ENCODE results near the gene LCE7A.

LCE7A gene

DNA sequence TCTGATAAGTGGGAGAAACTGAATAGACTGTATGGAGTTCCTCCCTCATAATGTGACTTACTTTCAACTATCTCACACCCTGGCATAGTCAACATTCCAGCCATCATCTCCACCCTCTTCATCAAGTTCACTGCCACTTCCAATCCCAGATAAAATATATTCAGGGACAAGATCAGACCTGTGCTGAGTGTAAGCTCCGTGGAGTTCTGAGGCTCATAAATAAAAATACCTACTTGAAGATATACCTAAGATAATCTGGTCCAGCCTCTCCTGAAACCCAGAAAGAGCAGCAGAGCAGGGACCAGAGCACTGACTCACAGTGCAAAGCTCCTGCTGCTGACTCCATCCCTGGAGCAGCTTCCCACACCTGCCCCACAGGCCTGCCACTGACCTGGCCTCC, 1.7 kb upstream of the LCE7A start:
- Histone ChIP-seq H3K27me3 (ENCODE audit: control insufficient read depth in 1 of 2, insufficient read depth in 2 of 2, low read length in 2 of 2) (no peaks in the 10 kb centered on the region), H3K27ac (ENCODE audit: low read depth, low read length) (no peak overlapping the region), H3K9ac (ENCODE audit: low read depth in 1 of 2, low read length in 2 of 2) (no peak overlapping the region), H3K4me1 (ENCODE audit: control insufficient read depth in 1 of 2, insufficient read depth in 2 of 2, low read length in 2 of 2) (no peaks in the 10 kb centered on the region), H3K4me3 (ENCODE audit: low read depth in 1 of 2, low read length in 2 of 2) (no peak overlapping the region), H3K36me3 (ENCODE audit: control insufficient read depth in 1 of 2, insufficient read depth in 2 of 2, low read length in 2 of 2) (no peaks in the 10 kb centered on the region), H3K9me3 (ENCODE audit: control insufficient read depth in 1 of 2, low read length in 2 of 2) (no peaks in the 10 kb centered on the region)

DNA sequence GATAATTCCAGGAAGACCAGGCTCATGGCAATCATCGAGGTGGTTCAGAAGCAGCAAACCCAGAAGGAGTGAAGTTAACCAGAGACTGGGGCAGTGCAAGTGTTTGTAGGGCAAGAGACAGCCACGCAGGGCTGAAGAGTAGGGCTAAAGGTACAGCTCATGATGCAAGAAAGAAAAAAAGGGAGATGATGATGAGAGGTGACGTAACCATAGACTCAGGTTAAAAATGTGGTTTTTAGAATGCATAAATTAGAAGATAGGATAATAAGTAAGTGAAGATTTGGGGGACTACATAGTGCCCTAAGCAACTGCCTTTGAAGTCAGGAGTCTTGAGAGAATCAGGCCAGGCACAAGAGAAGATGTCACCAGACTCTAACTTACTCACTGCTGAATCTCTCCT, 333 bp downstream of the LCE7A start:
- Histone ChIP-seq H3K9me3 (ENCODE audit: control insufficient read depth in 1 of 2, low read length in 2 of 2) (no peaks in the 10 kb centered on the region), H3K9ac (ENCODE audit: low read depth in 1 of 2, low read length in 2 of 2) (no peak overlapping the region), H3K27ac (ENCODE audit: low read depth, low read length) (no peak overlapping the region), H3K36me3 (ENCODE audit: control insufficient read depth in 1 of 2, insufficient read depth in 2 of 2, low read length in 2 of 2) (no peaks in the 10 kb centered on the region), H3K4me1 (ENCODE audit: control insufficient read depth in 1 of 2, insufficient read depth in 2 of 2, low read length in 2 of 2) (no peaks in the 10 kb centered on the region), H3K4me3 (ENCODE audit: low read depth in 1 of 2, low read length in 2 of 2) (no peak overlapping the region), H3K27me3 (ENCODE audit: control insufficient read depth in 1 of 2, insufficient read depth in 2 of 2, low read length in 2 of 2) (no peaks in the 10 kb centered on the region)

DNA sequence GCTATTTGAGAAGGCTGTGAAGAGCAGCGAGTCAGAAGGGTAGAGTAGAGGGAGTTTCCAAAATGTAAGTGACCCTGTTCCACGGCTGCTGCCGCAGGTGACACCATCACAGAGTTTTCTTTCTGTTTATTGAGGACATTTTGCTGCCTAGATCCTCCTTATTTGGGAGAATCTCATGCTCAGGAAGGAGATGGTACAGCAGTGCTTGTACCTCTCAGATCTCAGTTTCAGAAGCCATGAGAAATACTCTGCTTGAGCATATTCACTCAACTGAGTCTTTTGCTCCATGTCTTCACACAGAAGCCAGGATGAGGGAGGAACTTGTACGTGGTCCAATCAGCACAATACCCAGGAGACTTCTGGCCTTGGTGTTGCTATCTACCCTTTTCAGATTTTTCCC, 1.6 kb downstream of the LCE7A start:
- H3K4me3 ChIP-seq (ENCODE audit: low read depth in 1 of 2, low read length in 2 of 2) = no peak overlapping the region
- H3K9me3 ChIP-seq (ENCODE audit: control insufficient read depth in 1 of 2, low read length in 2 of 2) = no peaks in the 10 kb centered on the region
- H3K4me1 ChIP-seq (ENCODE audit: control insufficient read depth in 1 of 2, insufficient read depth in 2 of 2, low read length in 2 of 2) = no peaks in the 10 kb centered on the region
- no peaks in the 10 kb centered on the region for H3K36me3 ChIP-seq (ENCODE audit: control insufficient read depth in 1 of 2, insufficient read depth in 2 of 2, low read length in 2 of 2)
- H3K27ac ChIP-seq (ENCODE audit: low read depth, low read length) = no peak overlapping the region
- H3K27me3 ChIP-seq (ENCODE audit: control insufficient read depth in 1 of 2, insufficient read depth in 2 of 2, low read length in 2 of 2) = no peaks in the 10 kb centered on the region
- H3K9ac ChIP-seq (ENCODE audit: low read depth in 1 of 2, low read length in 2 of 2) = no peak overlapping the region

DNA sequence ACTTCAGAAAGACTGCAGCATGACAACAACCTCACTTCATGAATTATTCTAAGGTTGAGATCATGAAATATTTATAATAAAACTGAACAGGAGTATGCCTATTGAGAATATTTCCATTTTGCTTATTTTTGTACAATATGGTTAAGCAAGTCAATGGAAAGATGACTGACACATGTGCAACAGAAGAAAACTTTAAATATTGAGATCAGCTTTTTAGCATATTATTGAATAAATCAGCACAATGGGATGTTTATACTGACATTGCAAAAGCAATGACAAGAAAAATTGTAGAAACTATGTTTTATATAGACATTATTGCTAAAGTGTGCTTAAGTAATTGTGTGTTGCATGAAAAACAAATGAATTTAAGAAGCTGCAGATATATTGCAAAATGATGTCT, 4.6 kb downstream of the LCE7A start:
- H3K27me3 ChIP-seq (ENCODE audit: control insufficient read depth in 1 of 2, insufficient read depth in 2 of 2, low read length in 2 of 2) = no peaks in the 10 kb centered on the region

DNA sequence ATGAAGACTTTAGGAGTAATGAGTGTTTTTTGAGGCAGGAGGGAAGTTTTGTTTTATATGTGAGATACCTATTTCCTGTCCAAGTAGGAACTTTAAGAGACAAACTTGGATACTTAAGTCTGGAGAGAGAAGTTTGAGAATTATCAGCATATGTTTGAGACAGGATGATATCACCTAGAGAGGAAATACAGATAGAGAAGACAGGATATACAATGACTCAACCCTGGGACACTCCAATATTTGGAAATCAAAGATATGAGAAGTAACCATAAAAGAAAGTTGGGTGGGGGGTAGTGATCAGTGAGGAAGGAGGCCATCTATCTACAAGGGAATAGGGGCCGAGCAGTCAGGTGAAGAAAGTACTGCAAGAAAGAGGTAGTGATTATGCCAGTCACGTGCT, 6.5 kb downstream of the LCE7A start:
- Histone ChIP-seq H3K9me3 (ENCODE audit: control insufficient read depth in 1 of 2, low read length in 2 of 2) (no peaks in the 10 kb centered on the region), H3K36me3 (ENCODE audit: control insufficient read depth in 1 of 2, insufficient read depth in 2 of 2, low read length in 2 of 2) (no peaks in the 10 kb centered on the region), H3K9ac (ENCODE audit: low read depth in 1 of 2, low read length in 2 of 2) (no peak overlapping the region), H3K4me3 (ENCODE audit: low read depth in 1 of 2, low read length in 2 of 2) (no peak overlapping the region), H3K27ac (ENCODE audit: low read depth, low read length) (no peak overlapping the region), H3K27me3 (ENCODE audit: control insufficient read depth in 1 of 2, insufficient read depth in 2 of 2, low read length in 2 of 2) (no peaks in the 10 kb centered on the region), H3K4me1 (ENCODE audit: control insufficient read depth in 1 of 2, insufficient read depth in 2 of 2, low read length in 2 of 2) (no peaks in the 10 kb centered on the region)

More for the DNA sequence above, 4.6 kb downstream of the LCE7A start:
- Histone ChIP-seq H3K4me1 (ENCODE audit: control insufficient read depth in 1 of 2, insufficient read depth in 2 of 2, low read length in 2 of 2) (no peaks in the 10 kb centered on the region), H3K9ac (ENCODE audit: low read depth in 1 of 2, low read length in 2 of 2) (no peak overlapping the region), H3K27ac (ENCODE audit: low read depth, low read length) (no peak overlapping the region), H3K36me3 (ENCODE audit: control insufficient read depth in 1 of 2, insufficient read depth in 2 of 2, low read length in 2 of 2) (no peaks in the 10 kb centered on the region), H3K9me3 (ENCODE audit: control insufficient read depth in 1 of 2, low read length in 2 of 2) (no peaks in the 10 kb centered on the region), H3K4me3 (ENCODE audit: low read depth in 1 of 2, low read length in 2 of 2) (no peak overlapping the region)

GRCh38 chr1:152869808-152870419, 10.1 kb downstream of the LCE7A start:
- Histone ChIP-seq H3K36me3 (ENCODE audit: control insufficient read depth in 1 of 2, insufficient read depth in 2 of 2, low read length in 2 of 2) (no peaks in the 10 kb centered on the region), H3K9ac (ENCODE audit: low read depth in 1 of 2, low read length in 2 of 2) (no peak overlapping the region), H3K27ac (ENCODE audit: low read depth, low read length) (no peak overlapping the region), H3K27me3 (ENCODE audit: control insufficient read depth in 1 of 2, insufficient read depth in 2 of 2, low read length in 2 of 2) (no peaks in the 10 kb centered on the region), H3K4me3 (ENCODE audit: low read depth in 1 of 2, low read length in 2 of 2) (no peak overlapping the region), H3K9me3 (ENCODE audit: control insufficient read depth in 1 of 2, low read length in 2 of 2) (no peaks in the 10 kb centered on the region), H3K4me1 (ENCODE audit: control insufficient read depth in 1 of 2, insufficient read depth in 2 of 2, low read length in 2 of 2) (no peaks in the 10 kb centered on the region)

DNA sequence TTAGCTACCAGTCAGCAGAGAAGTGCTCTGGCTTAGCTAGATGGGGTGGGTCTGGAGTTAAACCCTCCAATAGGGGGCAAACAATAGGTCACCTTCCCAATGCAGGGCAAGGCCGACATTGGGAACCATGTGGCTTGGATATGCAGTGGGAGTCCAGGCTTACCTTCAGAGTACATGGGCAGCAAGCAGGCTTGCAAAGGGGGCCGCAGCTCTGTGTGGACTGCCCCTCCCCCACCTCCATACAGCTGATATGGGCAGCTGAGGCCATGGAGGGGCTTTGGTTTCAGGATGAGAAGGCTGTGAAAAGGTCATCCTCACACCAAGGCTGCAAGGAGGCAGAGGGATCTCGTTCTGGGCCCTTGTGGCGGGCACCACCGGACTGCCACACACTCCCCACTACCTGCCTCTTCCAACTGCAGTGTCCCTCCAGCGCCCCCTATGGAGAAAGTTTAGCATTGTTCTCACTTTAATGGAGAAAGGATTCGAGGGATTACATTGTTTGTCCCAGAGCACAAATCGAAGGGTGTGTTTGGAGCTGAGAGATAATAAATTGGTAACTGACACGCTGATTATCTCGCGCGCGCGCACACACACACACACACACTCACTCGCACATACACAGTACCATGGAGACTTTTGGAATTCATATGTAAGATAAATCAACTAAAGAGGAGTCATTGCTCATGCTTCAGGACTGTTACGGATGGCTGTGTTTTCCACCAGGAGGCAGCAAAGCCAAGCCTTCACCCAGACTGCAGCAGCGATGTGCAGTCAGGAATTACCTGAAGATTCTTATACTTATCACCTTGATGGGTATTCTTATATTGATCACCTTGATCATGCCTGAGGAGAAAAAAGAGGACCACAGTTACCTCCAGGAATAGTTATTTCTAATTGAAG, 11.3 kb downstream of the LCE7A start:
- no peaks in the 10 kb centered on the region for H3K36me3 ChIP-seq (ENCODE audit: control insufficient read depth in 1 of 2, insufficient read depth in 2 of 2, low read length in 2 of 2)
- H3K9ac ChIP-seq (ENCODE audit: low read depth in 1 of 2, low read length in 2 of 2) = no peak overlapping the region
- H3K9me3 ChIP-seq (ENCODE audit: control insufficient read depth in 1 of 2, low read length in 2 of 2) = no peaks in the 10 kb centered on the region
- no peak overlapping the region for H3K27ac ChIP-seq (ENCODE audit: low read depth, low read length)
- H3K4me3 ChIP-seq (ENCODE audit: low read depth in 1 of 2, low read length in 2 of 2) = no peak overlapping the region
- H3K27me3 ChIP-seq (ENCODE audit: control insufficient read depth in 1 of 2, insufficient read depth in 2 of 2, low read length in 2 of 2) = no peaks in the 10 kb centered on the region
- H3K4me1 ChIP-seq (ENCODE audit: control insufficient read depth in 1 of 2, insufficient read depth in 2 of 2, low read length in 2 of 2) = no peaks in the 10 kb centered on the region

DNA sequence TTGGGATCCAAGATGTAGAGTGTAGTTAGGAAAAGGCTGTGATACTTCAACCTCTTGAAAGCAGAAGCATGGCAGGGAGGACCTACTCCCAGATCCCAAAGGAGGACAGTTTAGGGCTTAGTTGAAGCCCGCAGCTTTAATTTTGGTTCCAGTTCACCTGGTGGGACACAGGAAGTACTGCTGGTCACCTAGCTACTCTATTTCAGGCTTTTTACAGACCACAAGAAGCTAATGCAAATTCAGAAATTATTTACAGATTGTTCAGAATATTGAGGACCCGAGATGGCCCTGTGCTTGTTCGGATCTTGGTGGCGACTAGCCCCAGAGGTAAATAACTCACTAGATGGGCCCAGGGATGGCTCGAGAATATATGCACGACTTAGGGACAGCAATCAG, 11.9 kb downstream of the LCE7A start:
- Histone ChIP-seq H3K9ac (ENCODE audit: low read depth in 1 of 2, low read length in 2 of 2) (no peak overlapping the region), H3K27ac (ENCODE audit: low read depth, low read length) (no peak overlapping the region), H3K4me1 (ENCODE audit: control insufficient read depth in 1 of 2, insufficient read depth in 2 of 2, low read length in 2 of 2) (no peaks in the 10 kb centered on the region), H3K36me3 (ENCODE audit: control insufficient read depth in 1 of 2, insufficient read depth in 2 of 2, low read length in 2 of 2) (no peaks in the 10 kb centered on the region), H3K4me3 (ENCODE audit: low read depth in 1 of 2, low read length in 2 of 2) (no peak overlapping the region), H3K27me3 (ENCODE audit: control insufficient read depth in 1 of 2, insufficient read depth in 2 of 2, low read length in 2 of 2) (no peaks in the 10 kb centered on the region), H3K9me3 (ENCODE audit: control insufficient read depth in 1 of 2, low read length in 2 of 2) (no peaks in the 10 kb centered on the region)

- Histone ChIP-seq H3K27me3 (ENCODE audit: control insufficient read depth in 1 of 2, insufficient read depth in 2 of 2, low read length in 2 of 2) (no peaks in the 10 kb centered on the region), H3K4me1 (ENCODE audit: control insufficient read depth in 1 of 2, insufficient read depth in 2 of 2, low read length in 2 of 2) (no peaks in the 10 kb centered on the region), H3K9ac (ENCODE audit: low read depth in 1 of 2, low read length in 2 of 2) (no peak overlapping the region), H3K4me3 (ENCODE audit: low read depth in 1 of 2, low read length in 2 of 2) (no peak overlapping the region), H3K27ac (ENCODE audit: low read depth, low read length) (no peak overlapping the region), H3K36me3 (ENCODE audit: control insufficient read depth in 1 of 2, insufficient read depth in 2 of 2, low read length in 2 of 2) (no peaks in the 10 kb centered on the region), H3K9me3 (ENCODE audit: control insufficient read depth in 1 of 2, low read length in 2 of 2) (no peaks in the 10 kb centered on the region)
These were observed 13.7 kb downstream of the LCE7A start for GRCh38 chr1:152873495-152873894.

DNA sequence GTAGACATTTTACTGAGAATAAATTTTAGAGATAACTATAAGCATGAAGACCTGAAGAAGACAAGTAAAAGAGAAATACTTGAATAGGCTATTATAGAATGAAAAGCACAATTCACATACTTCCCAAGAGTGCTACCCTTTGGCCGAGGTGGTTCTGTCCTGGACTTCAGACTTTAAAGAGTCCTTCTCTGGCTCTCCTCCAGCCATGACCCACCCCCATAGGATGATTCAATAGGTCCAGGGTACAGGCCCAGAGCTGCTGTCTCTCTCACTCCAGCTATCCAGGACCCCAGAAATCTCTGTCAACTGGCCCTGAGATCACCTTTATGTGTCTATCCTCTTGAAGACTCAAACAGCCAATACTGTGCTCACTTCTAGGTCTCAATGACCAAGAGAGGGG, 17.0 kb downstream of the LCE7A start:
- Histone ChIP-seq H3K27me3 (ENCODE audit: control insufficient read depth in 1 of 2, insufficient read depth in 2 of 2, low read length in 2 of 2) (no peaks in the 10 kb centered on the region), H3K36me3 (ENCODE audit: control insufficient read depth in 1 of 2, insufficient read depth in 2 of 2, low read length in 2 of 2) (no peaks in the 10 kb centered on the region), H3K27ac (ENCODE audit: low read depth, low read length) (no peak overlapping the region), H3K9me3 (ENCODE audit: control insufficient read depth in 1 of 2, low read length in 2 of 2) (no peaks in the 10 kb centered on the region), H3K4me1 (ENCODE audit: control insufficient read depth in 1 of 2, insufficient read depth in 2 of 2, low read length in 2 of 2) (no peaks in the 10 kb centered on the region), H3K9ac (ENCODE audit: low read depth in 1 of 2, low read length in 2 of 2) (no peak overlapping the region), H3K4me3 (ENCODE audit: low read depth in 1 of 2, low read length in 2 of 2) (no peak overlapping the region)

All from duodenal mucosa (tissue), 2 donors.